Dermis microvascular lymphatic vessel endothelial cell (primary cell): Measurements from ENCODE around the gene STK36. TPM values are rescaled to one million over a fixed set of nuclear protein-coding genes. Genes with fewer than 3 reads are reported as not detected.

Experiments
- DNase-seq, 2 donors: peaks; one replicate each; pipeline versions ENCODE4 v3.0.0 to v3.0.0-alpha.2; 2010; ENCODE audit warnings: low read depth in 2 of 2
- total RNA-seq: library from RNA; depleted of rRNA; stranded (reverse); fragments of >200 nt; gene quantifications from 2 replicates; pipeline ENCODE4 v1.2.1, GENCODE V29; 2014

The STK36 gene
- 4.7 and 10.5 TPM in 2 replicates for total RNA-seq

GRCh38 chr2:218671654-218672566 lies at the start of gene STK36, which contains the start of gene RNF25:
Gene STK36, plus strand, starts transcription at chr2:218672086. Its CDS starts 744 bp downstream, at chr2:218672830.
Gene RNF25, minus strand, starts transcription at chr2:218672002. Its CDS starts 32 bp downstream, at chr2:218671970.
- DNase-seq = peak; percentile 50 to 76

DNA sequence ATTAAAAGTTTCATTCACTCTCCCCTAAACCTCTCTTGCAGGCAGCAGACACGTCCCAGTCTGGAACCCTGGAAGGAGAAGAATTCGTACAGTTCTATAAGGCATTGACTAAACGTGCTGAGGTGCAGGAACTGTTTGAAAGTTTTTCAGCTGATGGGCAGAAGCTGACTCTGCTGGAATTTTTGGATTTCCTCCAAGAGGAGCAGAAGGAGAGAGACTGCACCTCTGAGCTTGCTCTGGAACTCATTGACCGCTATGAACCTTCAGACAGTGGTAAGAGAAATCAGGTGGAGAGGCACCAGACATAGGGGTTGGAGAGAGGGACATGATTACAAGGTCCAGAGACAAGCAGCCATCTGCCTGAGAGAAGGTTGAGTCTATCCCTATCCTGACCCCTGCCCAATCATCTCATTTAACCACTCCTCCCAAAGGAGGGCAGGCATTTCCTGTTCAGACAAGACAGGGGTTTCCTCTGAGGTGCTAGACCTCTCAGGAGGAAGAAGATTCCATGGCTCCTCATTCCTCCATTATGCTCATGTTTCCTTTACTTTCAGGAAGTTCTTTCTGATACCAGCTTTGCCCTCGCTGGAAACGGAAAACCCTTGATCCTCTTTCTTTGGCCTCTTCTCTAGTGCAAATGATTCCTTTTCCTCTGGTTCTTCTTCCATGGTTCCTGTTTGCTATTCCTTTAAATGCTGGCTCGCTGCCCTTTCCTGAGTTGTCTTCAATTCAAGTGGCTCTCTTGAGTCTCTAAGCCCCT lies 49.1 kb upstream of the STK36 start:
- DNase-seq = peak in 1 of 2 donors; percentile 12

GRCh38 chr2:218623366-218623705 lies 48.5 kb upstream of the STK36 start:
- no peak for DNase-seq

- DNase-seq = no peak
These were observed 45.5 kb upstream of the STK36 start for GRCh38 chr2:218626369-218626768.

- no peak for DNase-seq
These were observed 43.9 kb upstream of the STK36 start for GRCh38 chr2:218627939-218628338.

GRCh38 chr2:218631837-218632236 lies 40.0 kb upstream of the STK36 start:
- peak; percentile 43 to 92 for DNase-seq

DNA sequence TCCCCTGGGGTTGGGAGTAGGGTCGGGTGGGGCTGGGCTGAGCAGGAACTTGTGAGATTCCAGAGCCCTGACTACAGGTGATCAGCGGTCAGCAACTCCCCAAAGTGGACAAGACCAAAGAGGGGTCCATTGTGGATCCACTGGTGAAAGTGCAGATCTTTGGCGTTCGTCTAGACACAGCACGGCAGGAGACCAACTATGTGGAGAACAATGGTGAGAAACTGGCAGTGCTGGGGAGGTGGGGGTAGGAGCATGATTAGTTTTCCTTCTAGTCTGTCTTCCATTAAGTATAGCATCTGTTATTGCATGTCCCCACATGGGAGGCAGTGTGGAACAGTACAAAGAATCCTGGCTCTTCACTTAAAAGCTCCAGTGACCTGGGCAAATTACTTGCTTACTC lies 36.2 kb upstream of the STK36 start:
- no peak for DNase-seq

GRCh38 chr2:218638372-218638771 lies 33.5 kb upstream of the STK36 start:
- DNase-seq = no peak

DNA sequence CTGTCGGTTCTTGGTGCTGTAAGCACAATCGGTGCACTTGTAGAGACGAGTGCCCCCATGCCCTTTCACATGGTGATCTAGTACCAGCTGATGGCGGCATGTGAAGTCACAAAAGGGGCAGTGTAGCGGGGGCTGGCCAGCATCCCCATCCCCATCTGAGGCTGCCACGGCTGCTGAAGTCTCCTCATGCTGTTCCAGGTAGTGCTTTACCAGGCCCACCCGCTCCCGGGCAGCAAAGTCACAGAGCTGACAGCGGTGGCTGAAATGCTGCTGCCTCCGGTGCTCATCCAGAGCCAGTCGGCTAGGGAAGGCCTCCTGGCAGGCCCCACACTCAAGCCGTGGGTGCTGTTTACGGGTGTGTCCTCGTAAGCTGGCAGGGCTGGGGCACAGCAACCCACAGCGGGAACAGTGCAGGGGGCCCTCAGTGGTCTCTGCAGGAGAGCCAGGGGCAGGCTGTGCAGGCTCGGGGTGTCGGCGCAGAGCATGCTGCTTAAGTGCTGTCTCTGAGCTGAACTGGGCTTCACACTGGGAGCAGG lies 29.7 kb upstream of the STK36 start:
- no peak for DNase-seq

GRCh38 chr2:218642786-218643185 lies 29.1 kb upstream of the STK36 start:
- no peak for DNase-seq

DNA sequence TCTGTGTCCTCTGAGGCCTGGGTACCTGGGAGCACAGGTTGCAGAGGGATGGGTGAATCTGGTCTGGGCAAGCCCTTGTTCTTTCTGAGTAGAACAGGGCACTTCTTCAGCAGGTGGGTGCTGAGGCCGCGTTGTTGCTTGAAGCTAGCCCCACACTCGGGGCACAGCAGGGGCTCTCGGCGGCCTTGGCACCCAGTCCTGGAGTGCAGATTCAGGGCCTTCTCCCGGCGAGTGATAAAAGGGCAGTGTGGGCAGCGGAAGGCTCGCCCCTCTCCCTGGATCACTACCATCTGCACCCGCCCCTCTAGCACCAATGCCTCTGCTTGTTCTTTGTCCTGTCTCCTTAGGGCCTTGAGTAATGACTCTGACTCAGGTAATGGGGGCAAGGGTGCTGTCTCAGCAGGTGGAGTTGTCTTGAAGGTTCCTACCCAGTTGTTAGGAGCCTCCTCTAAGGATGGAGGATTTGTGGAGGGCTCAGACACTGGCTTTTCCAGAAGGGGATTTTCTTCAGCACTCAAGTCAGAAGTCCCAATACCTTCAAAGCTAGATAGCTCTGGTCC lies 28.1 kb upstream of the STK36 start:
- DNase-seq = no peak

DNA sequence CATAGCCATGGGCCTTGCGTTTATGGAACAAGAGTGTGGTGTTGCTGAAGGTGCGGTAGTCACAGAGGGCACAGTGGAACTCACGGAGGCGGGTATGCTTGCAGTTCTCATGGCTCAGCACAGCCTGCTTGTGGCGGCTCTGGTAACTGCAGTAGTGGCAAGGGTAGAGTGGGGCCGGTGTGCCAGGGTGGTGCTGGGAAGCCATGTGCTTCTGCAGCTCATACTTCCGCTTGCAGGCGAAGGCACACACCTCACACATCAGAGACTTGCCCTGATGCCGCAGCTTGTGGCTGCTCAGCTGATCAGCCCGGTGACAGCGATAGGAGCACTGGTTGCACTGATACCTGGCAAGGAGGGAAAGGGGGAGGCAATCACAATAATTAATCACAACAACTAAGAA lies 27.2 kb upstream of the STK36 start:
- DNase-seq = no peak

DNA sequence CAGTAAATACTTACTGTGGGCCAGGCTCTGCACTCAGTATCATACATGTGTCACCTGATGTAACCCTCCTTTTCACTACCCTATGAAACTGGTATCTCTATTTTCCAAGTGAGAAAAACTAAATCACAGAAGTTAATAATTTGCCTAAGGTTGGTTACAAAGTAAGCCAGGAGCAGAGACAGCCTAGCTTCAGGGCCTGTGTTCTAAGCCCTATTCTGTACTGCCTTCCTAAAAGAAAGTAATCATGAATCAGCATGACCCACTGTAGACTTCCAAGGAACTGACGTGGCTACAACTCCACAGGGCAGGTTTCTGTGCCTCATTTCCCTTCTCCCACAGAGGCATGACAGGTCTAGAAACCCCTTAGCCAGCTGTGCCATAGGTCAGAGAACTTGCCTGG lies 26.8 kb upstream of the STK36 start:
- DNase-seq = peak in 1 of 2 donors; percentile 60

- DNase-seq = peak; percentile 58 to 72
These were observed 23.6 kb upstream of the STK36 start for GRCh38 chr2:218648088-218648786.

DNA sequence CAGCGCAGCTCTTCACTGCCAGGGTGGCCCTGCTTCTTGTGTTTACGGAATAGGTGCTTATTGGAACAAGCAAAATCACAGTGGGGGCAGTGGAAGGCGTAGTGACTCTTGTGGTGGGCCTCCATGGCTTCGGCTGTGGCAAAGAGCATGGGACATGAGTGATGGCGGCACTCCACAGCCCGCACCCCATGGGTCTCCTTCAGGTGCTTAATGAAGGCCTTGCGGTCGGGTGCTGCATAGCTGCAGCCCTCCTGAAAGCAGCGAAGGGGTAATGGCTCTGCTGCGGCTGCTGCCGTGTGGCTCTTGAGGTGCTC lies 23.1 kb upstream of the STK36 start:
- no peak for DNase-seq

DNA sequence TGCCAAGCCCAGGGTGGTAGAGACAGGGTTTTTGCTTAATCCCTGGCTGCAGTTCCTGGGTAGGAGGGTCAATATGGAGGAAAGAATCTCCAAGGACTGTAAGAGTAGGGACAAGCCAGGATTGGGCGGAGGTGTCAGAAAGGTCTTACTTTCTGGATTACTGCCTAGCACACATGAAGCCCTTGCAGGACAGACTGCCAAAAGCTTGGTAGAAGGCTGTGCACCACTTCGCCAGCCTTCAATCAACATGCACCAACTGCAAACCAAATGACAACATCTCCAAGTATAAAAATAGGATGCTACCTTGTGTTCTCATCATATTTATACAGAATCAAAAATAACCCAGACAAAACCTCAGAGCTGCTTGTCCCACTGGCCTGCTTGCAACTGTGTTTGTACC lies 16.1 kb upstream of the STK36 start:
- no peak for DNase-seq

DNA sequence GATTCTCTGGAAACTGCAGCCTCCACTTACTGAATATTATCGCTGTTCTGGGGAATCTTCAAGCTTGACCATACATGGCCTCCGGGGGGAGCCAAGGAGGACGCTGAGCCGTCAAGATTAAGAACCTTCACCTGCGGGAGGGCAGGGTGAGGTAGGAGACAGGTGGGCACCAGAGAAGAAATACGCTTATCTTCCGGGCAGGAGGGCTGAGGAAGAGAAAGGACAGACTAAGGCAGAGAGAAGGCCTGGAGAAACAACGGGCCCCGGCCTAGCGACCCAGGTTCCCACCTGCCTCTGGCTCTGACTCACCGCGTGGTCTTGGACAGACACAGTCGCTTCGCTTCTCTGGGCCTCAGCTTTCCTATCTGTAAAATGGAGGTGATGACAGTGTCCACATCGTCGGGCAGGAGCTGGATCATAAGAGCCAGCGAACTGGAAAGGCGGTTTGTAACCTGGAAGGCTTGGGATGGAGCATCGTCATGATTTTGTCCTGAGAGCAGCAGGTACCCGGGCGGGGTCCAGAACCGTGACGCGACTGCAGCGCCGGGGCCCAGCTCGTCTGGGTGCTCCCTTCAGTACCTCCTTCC lies 13.1 kb upstream of the STK36 start:
- DNase-seq = peak in 1 of 2 donors; percentile 53

DNA sequence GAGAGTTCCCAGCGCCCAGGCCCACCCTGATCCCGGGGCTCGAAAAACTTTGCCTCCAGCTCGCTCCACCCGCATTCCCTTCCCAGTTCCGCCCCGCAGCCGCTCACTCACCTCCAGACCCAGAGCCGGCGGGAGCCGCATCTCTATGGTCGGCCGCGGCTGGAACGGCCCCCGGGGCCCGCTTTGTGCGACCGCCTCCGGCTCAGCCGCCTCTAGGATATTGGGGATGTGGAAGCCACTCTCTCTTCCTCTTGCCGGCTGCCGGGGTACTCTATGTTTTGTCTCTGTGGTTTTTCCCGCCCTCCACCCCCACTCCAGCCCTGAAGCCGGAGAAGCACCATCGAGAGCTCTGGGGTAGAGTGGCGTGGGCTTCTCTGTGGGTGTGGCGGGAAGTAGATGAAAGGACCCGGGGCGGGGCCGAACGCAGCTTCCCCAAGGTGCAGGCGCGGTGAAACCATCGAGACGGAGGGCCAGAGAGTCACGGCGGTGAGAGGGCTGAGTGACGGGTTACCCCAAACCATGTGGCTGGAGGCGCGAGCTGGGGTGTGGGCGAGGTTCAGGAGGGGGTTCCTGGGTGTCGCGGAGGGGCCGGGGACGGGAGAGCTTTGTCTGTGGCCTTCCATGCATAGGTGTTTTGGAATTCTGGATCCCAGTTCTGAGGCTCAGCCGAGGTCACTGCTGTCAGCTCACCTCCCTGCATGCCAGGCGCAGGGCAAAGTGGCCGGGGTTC lies 12.5 kb upstream of the STK36 start, which contains the start of the genes BCS1L and ZNF142:
TSS of gene BCS1L (plus strand) at position 426 of the 730 bp plus-strand sequence. CDS start 1,305 bp downstream, outside the sequence.
TSS of gene ZNF142 (minus strand) at position 366 of the 730 bp plus-strand sequence. CDS start 3,194 bp downstream, outside the sequence.
- DNase-seq = peak; percentile 70 to 87

GRCh38 chr2:218659988-218660358 lies 11.9 kb upstream of the STK36 start:
- no peak for DNase-seq

- no peak for DNase-seq
These were observed 9.5 kb upstream of the STK36 start for GRCh38 chr2:218662377-218662776.
